Thoracic aorta (tissue), 2 donors: Measurements from ENCODE around the gene CFAP58. TPM values are rescaled to one million over a fixed set of nuclear protein-coding genes. Genes with fewer than 3 reads are reported as not detected.

Experiments used
- ATAC-seq: fragments of 150-250 bp; one replicate; pipeline ENCODE4 v1.8.0; 2017; ENCODE audit warnings: low read depth; ENCODE audit not compliant: insufficient number of reproducible peaks, low FRiP score
- DNase-seq: peaks from one replicate; pipeline ENCODE4 v3.0.0-alpha.2; 2020; ENCODE audit warnings: low spot score
- H3K27ac ChIP-seq, 2 donors: fragments of 200-600 bp; sonication (generic); 1 replicate in 1 of 2; 2 replicates in 1 of 2; pipeline ENCODE4 v1.5.1; 2016; ENCODE audit warnings: mild to moderate bottlenecking in 2 of 2, moderate library complexity in 2 of 2
- H3K27me3 ChIP-seq: fragments of 200-600 bp; sonication (generic); replicated peaks from 2 replicates; pipeline ENCODE4 v1.6.0; 2016; ENCODE audit warnings: mild to moderate bottlenecking; ENCODE audit not compliant: insufficient read depth
- H3K36me3 ChIP-seq: fragments of 200-600 bp; sonication (generic); one replicate; pipeline ENCODE4 v1.5.1; 2016
- H3K4me1 ChIP-seq, 2 donors: fragments of 200-600 bp; sonication (generic); 1 replicate in 1 of 2; 2 replicates in 1 of 2; pipeline versions ENCODE4 v1.5.1 to v1.6.0; 2016; ENCODE audit warnings: low read depth in 2 of 2, mild to moderate bottlenecking in 1 of 2; ENCODE audit not compliant: control insufficient read depth in 1 of 2
- H3K4me3 ChIP-seq: fragments of 200-600 bp; sonication (generic); 2 replicates; pipeline ENCODE4 v1.5.1; 2016; ENCODE audit warnings: mild to moderate bottlenecking
- H3K9me3 ChIP-seq: fragments of 200-600 bp; sonication (generic); 2 replicates; pipeline ENCODE4 v1.5.1; 2016
- CTCF ChIP-seq: fragments of 200-600 bp; sonication (generic); IDR thresholded peaks from one replicate; pipeline ENCODE4 v1.5.1; 2019; ENCODE audit warnings: antibody characterized with exemption
- total RNA-seq, 2 donors: library from RNA; depleted of rRNA; stranded (reverse); fragments of >200 nt; gene quantifications; one replicate each; pipeline versions ENCODE4 v1.1.0 to v1.2.3, GENCODE V29; 2016

CFAP58 gene
- total RNA-seq, 2 donors from 2014 or later, result 0.35 to 0.68 TPM

DNA sequence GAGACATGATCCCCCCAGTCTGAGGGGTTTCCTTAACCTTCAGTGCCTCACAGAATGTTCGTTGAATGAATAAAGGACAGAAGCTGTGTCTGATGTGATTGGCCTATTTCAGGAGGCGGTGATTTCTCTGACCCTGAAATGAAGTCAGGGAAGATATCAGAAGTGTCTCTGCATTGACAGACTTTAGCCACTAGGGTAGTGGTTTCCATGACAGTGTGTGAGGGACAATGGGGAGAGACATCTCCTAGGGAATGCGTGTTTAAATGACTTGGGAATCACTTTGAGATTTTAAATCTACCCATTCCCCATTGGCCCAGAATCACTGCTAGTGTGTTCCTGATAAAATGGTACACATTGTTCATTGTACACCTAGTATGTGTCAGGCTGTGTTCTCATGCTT, 132.0 kb downstream of the CFAP58 start:
- DNase-seq (no peak), ATAC-seq (no peak)
- Histone ChIP-seq H3K27ac (no peak overlapping the region), H3K27me3 (no peaks in the 10 kb centered on the region), H3K36me3 (no peaks in the 10 kb centered on the region), H3K9me3 (no peaks in the 10 kb centered on the region), H3K4me3 (no peak overlapping the region), H3K4me1 (peaks cover 5 to 14% of the 10 kb centered on the region in 2 donors)
- TF ChIP-seq CTCF, result no peak

DNA sequence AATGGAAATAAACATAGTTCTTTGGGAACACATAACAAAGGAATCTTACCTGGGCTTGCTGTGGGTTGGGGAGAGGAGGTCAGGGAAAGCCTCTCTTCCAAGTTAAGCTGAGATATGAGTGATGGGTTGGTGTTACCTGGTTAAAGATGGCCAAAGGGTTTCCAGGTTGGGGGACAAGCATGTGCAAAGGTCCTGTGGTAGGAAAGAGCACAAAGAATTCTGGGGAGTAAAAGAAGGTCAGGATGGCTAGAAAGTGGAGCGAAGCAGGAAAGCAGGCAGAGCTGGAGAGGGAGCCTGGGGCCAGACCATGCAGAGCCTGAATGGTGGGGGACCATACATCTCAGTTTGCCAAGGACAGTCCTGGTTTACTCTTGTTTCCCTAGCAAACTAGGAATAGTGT, 133.2 kb downstream of the CFAP58 start:
- H3K27ac ChIP-seq, result no peak overlapping the region
- no peaks in the 10 kb centered on the region for H3K27me3 ChIP-seq
- no peaks in the 10 kb centered on the region for H3K9me3 ChIP-seq
- DNase-seq (no peak), ATAC-seq (no peak)
- H3K4me1 ChIP-seq, result peaks cover 5 to 9% of the 10 kb centered on the region in 2 donors
- H3K36me3 ChIP-seq, result no peaks in the 10 kb centered on the region
- no peak overlapping the region for H3K4me3 ChIP-seq
- no peak for TF ChIP-seq CTCF

DNA sequence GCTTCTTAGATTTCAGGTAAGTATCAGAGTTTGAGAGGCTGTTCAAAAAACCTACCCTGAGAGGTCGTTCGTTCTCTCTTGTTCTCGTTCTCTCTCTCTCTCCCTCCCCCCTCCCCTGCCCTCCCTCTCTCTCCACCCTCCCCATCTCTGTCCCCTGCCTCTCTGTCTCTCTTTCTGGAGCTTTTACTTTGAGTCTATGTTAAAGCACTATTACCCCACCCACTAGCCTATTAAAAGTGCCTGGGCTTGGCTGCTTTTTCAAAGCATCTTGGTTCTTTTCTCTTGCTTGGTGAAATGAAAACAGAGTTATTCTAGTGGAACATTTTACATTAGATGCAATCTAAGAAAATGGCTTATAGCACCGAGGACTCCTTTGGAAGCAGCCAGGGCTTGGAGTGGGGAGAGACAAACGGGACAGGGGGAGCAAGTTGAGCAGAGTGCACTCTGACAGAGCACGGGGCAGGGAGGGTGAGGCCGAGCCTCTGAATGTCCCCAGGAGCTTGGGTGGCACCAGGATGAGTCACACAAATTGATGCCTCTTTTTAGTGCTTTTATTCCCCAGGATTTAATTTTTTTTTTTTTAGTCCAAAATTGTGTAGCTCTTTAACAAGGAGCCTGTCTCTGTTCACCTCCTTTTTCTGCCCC, 134.3 kb downstream of the CFAP58 start:
- peak overlapping the region; percentile 14 to 20 for H3K27ac ChIP-seq
- DNase-seq (no peak), ATAC-seq (no peak)
- H3K9me3 ChIP-seq, result no peaks in the 10 kb centered on the region
- no peak for TF ChIP-seq CTCF
- H3K4me3 ChIP-seq, result no peak overlapping the region
- H3K27me3 ChIP-seq, result no peaks in the 10 kb centered on the region
- peaks cover 12 to 16% of the 10 kb centered on the region in 2 donors for H3K4me1 ChIP-seq
- H3K36me3 ChIP-seq, result no peaks in the 10 kb centered on the region

- no peak for TF ChIP-seq CTCF
- DNase-seq (no peak), ATAC-seq (no peak)
- peak overlapping the region in 1 of 2 donors; percentile 20 for H3K27ac ChIP-seq
- H3K36me3 ChIP-seq, result no peaks in the 10 kb centered on the region
- H3K4me1 ChIP-seq, result peaks cover 12 to 21% of the 10 kb centered on the region in 2 donors
- no peaks in the 10 kb centered on the region for H3K27me3 ChIP-seq
- no peak overlapping the region for H3K4me3 ChIP-seq
- H3K9me3 ChIP-seq, result no peaks in the 10 kb centered on the region
These were observed 134.8 kb downstream of the CFAP58 start for GRCh38 chr10:104488439-104488832.

- no peaks in the 10 kb centered on the region for H3K27me3 ChIP-seq
- H3K36me3 ChIP-seq, result no peaks in the 10 kb centered on the region
- peaks cover 12 to 22% of the 10 kb centered on the region in 2 donors for H3K4me1 ChIP-seq
- no peaks in the 10 kb centered on the region for H3K9me3 ChIP-seq
- H3K27ac ChIP-seq, result no peak overlapping the region
- no peak overlapping the region for H3K4me3 ChIP-seq
- TF ChIP-seq CTCF, result no peak
- DNase-seq (no peak), ATAC-seq (no peak)
These were observed 138.8 kb downstream of the CFAP58 start for GRCh38 chr10:104492329-104492940.
